Mesenchymal stem cell (in vitro differentiated cells and primary cell): ENCODE measurements around the gene SCARF2.

Experiments
- DNase-seq: peaks from one replicate; pipeline ENCODE4 v3.0.0-alpha.2; 2013
- H2AFZ ChIP-seq: one replicate; pipeline ENCODE4 v1.6.1; 2013; ENCODE audit warnings: low read depth, mild to moderate bottlenecking, control low read depth, inconsistent platforms, low read length, moderate library complexity
- H2AK5ac ChIP-seq: 2 replicates; pipeline ENCODE4 v1.6.1; 2013; ENCODE audit warnings: low read length, moderate library complexity, mild to moderate bottlenecking, inconsistent platforms; ENCODE audit not compliant: severe bottlenecking
- H2BK120ac ChIP-seq: one replicate; pipeline ENCODE4 v1.6.1; 2013; ENCODE audit warnings: low read depth, mild to moderate bottlenecking, inconsistent platforms, low read length, moderate library complexity
- H2BK12ac ChIP-seq, 2 experiments: one replicate each; pipeline ENCODE4 v1.6.1; 2013; ENCODE audit warnings: inconsistent platforms in 2 of 2, low read length in 2 of 2, mild to moderate bottlenecking in 2 of 2, moderate library complexity in 2 of 2, control low read depth in 1 of 2
- H2BK15ac ChIP-seq: one replicate; pipeline ENCODE4 v1.6.1; 2013; ENCODE audit warnings: mild to moderate bottlenecking, low read depth, inconsistent platforms; ENCODE audit not compliant: poor library complexity, severe bottlenecking
- H2BK5ac ChIP-seq: 2 replicates; pipeline ENCODE4 v1.6.1; 2013; ENCODE audit warnings: low read depth, mild to moderate bottlenecking, low read length, control low read depth, inconsistent platforms; ENCODE audit not compliant: poor library complexity, severe bottlenecking
- H3K14ac ChIP-seq, 2 experiments: one replicate each; pipeline ENCODE4 v1.6.1; 2013; ENCODE audit warnings: inconsistent platforms in 2 of 2, low read length in 2 of 2, control low read depth in 1 of 2, mild to moderate bottlenecking in 1 of 2, moderate library complexity in 1 of 2
- H3K18ac ChIP-seq, 2 experiments: one replicate each; pipeline ENCODE4 v1.6.1; 2013; ENCODE audit warnings: inconsistent platforms in 2 of 2, low read length in 2 of 2, control low read depth in 1 of 2, low read depth in 1 of 2, mild to moderate bottlenecking in 1 of 2
- H3K23ac ChIP-seq, 2 experiments: one replicate each; pipeline ENCODE4 v1.6.1; 2013; ENCODE audit warnings: inconsistent platforms in 2 of 2, low read length in 2 of 2, mild to moderate bottlenecking in 2 of 2, moderate library complexity in 2 of 2, control low read depth in 1 of 2
- H3K27ac ChIP-seq: 2 replicates; pipeline ENCODE4 v1.5.1; 2013; ENCODE audit warnings: mild to moderate bottlenecking, moderate library complexity, low read length, control low read depth, inconsistent platforms; ENCODE audit not compliant: poor library complexity, severe bottlenecking
- H3K27me3 ChIP-seq, 2 experiments: 2 replicates each; pipeline versions ENCODE4 v1.6.1 to v1.7.0; 2013; ENCODE audit warnings: low read length in 2 of 2, mild to moderate bottlenecking in 2 of 2, moderate library complexity in 2 of 2, control low read depth in 1 of 2, inconsistent platforms in 1 of 2; ENCODE audit not compliant: control insufficient read depth in 1 of 2, insufficient read depth in 1 of 2
- H3K36me3 ChIP-seq, 2 experiments: 2 replicates each; pipeline versions ENCODE4 v1.6.1 to v1.7.0; 2013; ENCODE audit warnings: low read length in 2 of 2, control low read depth in 1 of 2, inconsistent platforms in 1 of 2, low read depth in 1 of 2, mild to moderate bottlenecking in 1 of 2; ENCODE audit not compliant: insufficient read depth in 2 of 2, control insufficient read depth in 1 of 2
- H3K4ac ChIP-seq, 2 experiments: one replicate each; pipeline ENCODE4 v1.6.1; 2013; ENCODE audit warnings: inconsistent platforms in 2 of 2, low read length in 2 of 2, mild to moderate bottlenecking in 2 of 2, moderate library complexity in 2 of 2, control low read depth in 1 of 2, low read depth in 1 of 2
- H3K4me1 ChIP-seq: 2 replicates; pipeline ENCODE4 v1.6.1; 2013; ENCODE audit warnings: low read depth, low read length, control low read depth; ENCODE audit not compliant: control insufficient read depth, insufficient read depth
- H3K4me2 ChIP-seq: 2 replicates; pipeline ENCODE4 v1.6.1; 2013; ENCODE audit warnings: low read length, mild to moderate bottlenecking, inconsistent platforms; ENCODE audit not compliant: poor library complexity, severe bottlenecking
- H3K4me3 ChIP-seq, 2 experiments: 2 replicates each; pipeline versions ENCODE4 v1.5.1 to v1.7.0; 2013; ENCODE audit warnings: low read length in 2 of 2, mild to moderate bottlenecking in 2 of 2, control low read depth in 1 of 2, low read depth in 1 of 2; ENCODE audit not compliant: insufficient read depth in 1 of 2
- H3K79me1 ChIP-seq: replicated peaks from 2 replicates; pipeline ENCODE4 v1.6.1; 2013; ENCODE audit warnings: mild to moderate bottlenecking, control low read depth, low read length, inconsistent platforms; ENCODE audit not compliant: poor library complexity, severe bottlenecking
- H3K9ac ChIP-seq: 2 replicates; pipeline ENCODE4 v1.7.0; 2013; ENCODE audit warnings: mild to moderate bottlenecking, low read length, moderate library complexity
- H3K9me3 ChIP-seq: 2 replicates; pipeline ENCODE4 v1.7.0; 2013; ENCODE audit warnings: mild to moderate bottlenecking, low read length; ENCODE audit not compliant: control insufficient read depth
- H4K8ac ChIP-seq: one replicate; pipeline ENCODE4 v1.6.1; 2013; ENCODE audit warnings: inconsistent platforms, mild to moderate bottlenecking, low read length, moderate library complexity
- H4K91ac ChIP-seq: one replicate; pipeline ENCODE4 v1.6.1; 2013; ENCODE audit warnings: mild to moderate bottlenecking, low read length, inconsistent platforms
- WGBS: methylation state at CpG from one replicate; pipeline ENCODE4 v1.1.7; 2013; ENCODE audit warnings: mixed read lengths; 5-methylcytosine and 5-hydroxymethylcytosine counted together

The SCARF2 gene

DNA sequence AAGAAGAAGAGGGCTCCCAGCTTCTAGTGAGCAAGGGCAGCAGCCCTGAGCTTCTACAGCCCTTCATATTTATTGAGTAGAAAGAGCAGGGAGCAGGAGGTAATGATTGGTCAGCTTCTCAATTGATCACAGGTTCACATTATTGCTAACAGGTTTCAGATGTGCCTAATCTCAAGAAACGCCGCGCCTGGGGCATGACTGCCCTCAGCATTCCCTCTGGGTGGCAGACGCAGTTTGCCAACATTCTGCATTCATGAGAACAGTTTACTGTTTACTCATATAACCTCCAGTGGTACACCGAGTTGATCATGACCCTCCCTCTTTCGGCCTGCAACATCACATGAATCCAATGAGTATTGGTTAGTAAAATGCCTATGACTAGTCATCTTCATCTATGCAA is 48.3 kb downstream of the SCARF2 start:
- H3K27ac ChIP-seq, result no peak overlapping the region
- H3K4me2 ChIP-seq, result no peak overlapping the region
- H2AFZ ChIP-seq, result no peak overlapping the region
- peaks cover 7% of the 10 kb centered on the region for H3K4me1 ChIP-seq
- no peak overlapping the region for H3K18ac ChIP-seq
- H3K9ac ChIP-seq, result no peak overlapping the region
- no peak overlapping the region for H3K23ac ChIP-seq
- H3K36me3 ChIP-seq, result no peaks in the 10 kb centered on the region
- DNase-seq, result no peak
- H2BK15ac ChIP-seq, result no peak overlapping the region
- no peaks in the 10 kb centered on the region for H3K9me3 ChIP-seq
- no peak overlapping the region for H3K4me3 ChIP-seq
- H2AK5ac ChIP-seq, result no peak overlapping the region
- H2BK120ac ChIP-seq, result no peak overlapping the region
- H2BK12ac ChIP-seq, result no peak overlapping the region
- H4K8ac ChIP-seq, result no peak overlapping the region
- no peak overlapping the region for H3K4ac ChIP-seq
- H2BK5ac ChIP-seq, result no peak overlapping the region
- H3K14ac ChIP-seq, result no peak overlapping the region
- no peak overlapping the region for H4K91ac ChIP-seq
- WGBS, result 99% methylated on average over 4 of the region's 6 CpGs
- peaks cover 5 to 11% of the 10 kb centered on the region in 2 experiments for H3K27me3 ChIP-seq
- H3K79me1 ChIP-seq, result peaks cover 3% of the 10 kb centered on the region

DNA sequence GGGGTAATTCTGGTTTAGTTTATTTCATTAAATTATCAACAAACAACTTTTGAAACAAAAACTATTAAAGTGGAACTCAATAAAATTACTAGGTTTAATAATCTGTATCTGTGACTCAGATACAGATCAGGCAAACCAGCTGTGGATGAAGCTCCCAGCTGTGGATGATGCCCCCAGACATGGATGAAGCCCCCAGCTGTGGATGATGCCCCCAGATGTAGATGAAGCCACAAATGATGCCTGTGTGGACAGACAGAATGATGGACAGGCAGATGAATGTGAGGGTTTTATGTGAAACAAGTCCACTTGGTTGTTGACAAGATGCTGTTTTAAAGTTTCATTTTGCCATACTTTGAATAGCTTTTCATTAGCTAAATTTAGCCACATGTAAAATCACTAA is 49.4 kb downstream of the SCARF2 start:
- no peak overlapping the region for H2BK5ac ChIP-seq
- no peak overlapping the region for H4K91ac ChIP-seq
- no peak overlapping the region for H3K27ac ChIP-seq
- H3K18ac ChIP-seq, result no peak overlapping the region
- no peak overlapping the region for H3K4me2 ChIP-seq
- H4K8ac ChIP-seq, result no peak overlapping the region
- DNase-seq, result no peak
- H3K4me3 ChIP-seq, result no peak overlapping the region
- no peak overlapping the region for H2AFZ ChIP-seq
- no peaks in the 10 kb centered on the region for H3K9me3 ChIP-seq
- H3K23ac ChIP-seq, result no peak overlapping the region
- no peaks in the 10 kb centered on the region for H3K79me1 ChIP-seq
- no peak overlapping the region for H2AK5ac ChIP-seq
- H3K4ac ChIP-seq, result no peak overlapping the region
- no peak overlapping the region for H2BK15ac ChIP-seq
- no peak overlapping the region for H3K9ac ChIP-seq
- H3K27me3 ChIP-seq, result peaks cover 11 to 20% of the 10 kb centered on the region in 2 experiments
- peaks cover under 1% of the 10 kb centered on the region for H3K4me1 ChIP-seq
- H2BK120ac ChIP-seq, result no peak overlapping the region
- H3K14ac ChIP-seq, result no peak overlapping the region
- H3K36me3 ChIP-seq, result no peaks in the 10 kb centered on the region
- H2BK12ac ChIP-seq, result no peak overlapping the region

DNA sequence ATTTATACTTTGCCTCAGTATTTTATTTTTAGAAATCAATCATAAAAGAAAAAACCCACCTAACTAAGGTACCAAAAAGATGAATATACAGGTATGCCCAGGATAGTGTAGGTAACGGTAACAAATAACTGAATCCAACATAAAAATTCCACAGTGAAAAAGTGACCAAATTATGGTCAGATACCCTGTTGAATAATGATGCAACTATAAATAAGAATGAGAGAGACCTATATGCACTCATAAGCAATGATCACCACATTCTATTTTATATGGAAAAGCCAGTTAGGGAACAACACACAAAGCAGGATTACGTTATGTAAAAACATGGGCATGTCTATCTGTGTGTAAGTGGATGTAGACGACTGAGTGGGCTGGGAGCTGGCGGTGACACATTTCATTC is 50.7 kb downstream of the SCARF2 start:
- Histone ChIP-seq H3K36me3 (no peaks in the 10 kb centered on the region), H3K4me3 (no peak overlapping the region), H3K9ac (no peak overlapping the region), H4K91ac (no peak overlapping the region), H2AK5ac (no peak overlapping the region), H3K9me3 (no peaks in the 10 kb centered on the region), H3K23ac (no peak overlapping the region), H3K4me1 (no peaks in the 10 kb centered on the region), H3K27me3 (peaks cover 12 to 20% of the 10 kb centered on the region in 2 experiments), H2BK15ac (no peak overlapping the region), H4K8ac (no peak overlapping the region), H2BK120ac (no peak overlapping the region), H3K27ac (no peak overlapping the region), H3K4me2 (no peak overlapping the region), H3K79me1 (no peaks in the 10 kb centered on the region), H2AFZ (no peak overlapping the region), H2BK5ac (no peak overlapping the region), H3K14ac (no peak overlapping the region), H3K18ac (no peak overlapping the region), H3K4ac (no peak overlapping the region), H2BK12ac (no peak overlapping the region)
- DNase-seq, result no peak
- WGBS, result 100% methylated on average over 2 of the region's 4 CpGs

- no peak overlapping the region for H3K23ac ChIP-seq
Observed at GRCh38 chr22:20386336-20386735, 51.3 kb downstream of the SCARF2 start.

More at GRCh38 chr22:20386336-20386735, 51.3 kb downstream of the SCARF2 start:
- Histone ChIP-seq H3K9ac (no peak overlapping the region), H3K4me2 (no peak overlapping the region), H3K4me1 (no peaks in the 10 kb centered on the region), H4K91ac (no peak overlapping the region), H2BK5ac (no peak overlapping the region), H2BK120ac (no peak overlapping the region), H2AK5ac (no peak overlapping the region), H4K8ac (no peak overlapping the region), H2BK12ac (no peak overlapping the region), H3K27me3 (peaks cover 15 to 23% of the 10 kb centered on the region in 2 experiments), H3K4ac (no peak overlapping the region), H2AFZ (no peak overlapping the region), H3K9me3 (no peaks in the 10 kb centered on the region), H3K4me3 (no peak overlapping the region), H3K27ac (no peak overlapping the region), H2BK15ac (no peak overlapping the region), H3K79me1 (no peaks in the 10 kb centered on the region), H3K14ac (no peak overlapping the region), H3K18ac (no peak overlapping the region), H3K36me3 (no peaks in the 10 kb centered on the region)
- WGBS, result 95% methylated on average over 1 of the region's 2 CpGs
- no peak for DNase-seq
